Keratinocyte (primary cell): ENCODE data around the gene XG. TPM values are rescaled to one million over a fixed set of nuclear protein-coding genes. Genes with fewer than 3 reads are reported as not detected.

Source experiments
- DNase-seq: peaks from one replicate; pipeline ENCODE4 v3.0.0-alpha.2; 2011; ENCODE audit warnings: low read depth, missing footprints, low spot score
- FAIRE-seq: peaks from 2 replicates; lab custom pipeline; 2011; peaks lifted over from hg19 to GRCh38; lab: Jason Lieb, UNC
- H2AFZ ChIP-seq: 2 replicates; pipeline ENCODE4 v1.6.0; 2012; ENCODE audit warnings: low read length, control low read depth, inconsistent platforms; ENCODE audit not compliant: control insufficient read depth
- H3K27ac ChIP-seq: 2 replicates; pipeline ENCODE4 v1.5.1; 2011; ENCODE audit warnings: low read length; ENCODE audit not compliant: control insufficient read depth, insufficient read depth
- H3K27me3 ChIP-seq: 3 replicates; pipeline ENCODE4 v1.6.0; 2011; ENCODE audit warnings: low read length; ENCODE audit not compliant: control insufficient read depth, insufficient read depth; ENCODE audit errors: extremely low read depth
- H3K36me3 ChIP-seq, 2 experiments: 2 replicates in 1 of 2; 3 replicates in 1 of 2; pipeline ENCODE4 v1.5.1; 2011; ENCODE audit warnings: low read length in 2 of 2, mild to moderate bottlenecking in 1 of 2; ENCODE audit not compliant: control insufficient read depth in 2 of 2, insufficient read depth in 2 of 2; ENCODE audit errors: extremely low read depth in 1 of 2
- H3K4me1 ChIP-seq: 3 replicates; pipeline ENCODE4 v1.5.1; 2011; ENCODE audit warnings: low read length; ENCODE audit not compliant: control insufficient read depth, insufficient read depth; ENCODE audit errors: extremely low read depth
- H3K4me2 ChIP-seq: 3 replicates; pipeline ENCODE4 v1.6.0; 2011; ENCODE audit warnings: low read depth, low read length; ENCODE audit not compliant: control insufficient read depth, insufficient read depth; ENCODE audit errors: extremely low read depth
- H3K4me3 ChIP-seq, 3 experiments: fragments of 200-600 bp in 1 of 3; sonication (generic) in 1 of 3; 2 replicates in 2 of 3; 3 replicates in 1 of 3; pipeline ENCODE4 v1.5.1; 2011 to 2016; ENCODE audit warnings: low read length in 3 of 3, mild to moderate bottlenecking in 3 of 3, control low read depth in 2 of 3, inconsistent platforms in 1 of 3, low read depth in 1 of 3, mixed read lengths in 1 of 3, mixed run types in 1 of 3, moderate library complexity in 1 of 3; ENCODE audit not compliant: control insufficient read depth in 2 of 3, insufficient read depth in 2 of 3; ENCODE audit errors: extremely low read depth in 1 of 3
- H3K79me2 ChIP-seq: 2 replicates; pipeline ENCODE4 v1.6.0; 2012; ENCODE audit warnings: low read length; ENCODE audit not compliant: control insufficient read depth, insufficient read depth
- H3K9ac ChIP-seq: 3 replicates; pipeline ENCODE4 v1.6.0; 2011; ENCODE audit warnings: low read length; ENCODE audit not compliant: control insufficient read depth, insufficient read depth; ENCODE audit errors: extremely low read depth
- H3K9me1 ChIP-seq: 3 replicates; pipeline ENCODE4 v1.6.0; 2011; ENCODE audit warnings: low read length; ENCODE audit not compliant: control insufficient read depth, insufficient read depth; ENCODE audit errors: extremely low read depth
- H3K9me3 ChIP-seq: 2 replicates; pipeline ENCODE4 v1.5.1; 2012; ENCODE audit warnings: low read depth, low read length; ENCODE audit not compliant: control insufficient read depth
- H4K20me1 ChIP-seq: 3 replicates; pipeline ENCODE4 v1.6.0; 2011; ENCODE audit warnings: low read length; ENCODE audit not compliant: control insufficient read depth, insufficient read depth; ENCODE audit errors: extremely low read depth
- CTCF ChIP-seq, 3 experiments: IDR thresholded peaks in 1 of 3; conservative IDR thresholded peaks in 1 of 3; optimal IDR thresholded peaks in 1 of 3; 2 replicates in 2 of 3; 3 replicates in 1 of 3; pipeline versions ENCODE3 to v1.5.1; 2011; ENCODE audit warnings: low read length in 3 of 3, mild to moderate bottlenecking in 3 of 3, moderate library complexity in 2 of 3, control low read depth in 1 of 3, inconsistent platforms in 1 of 3; ENCODE audit not compliant: insufficient read depth in 2 of 3; ENCODE audit errors: extremely low read depth in 1 of 3
- EZH2 ChIP-seq: IDR thresholded peaks from one replicate; pipeline ENCODE4 v1.6.1; 2012; ENCODE audit warnings: inconsistent platforms, mild to moderate bottlenecking, low read length, moderate library complexity
- dilution Hi-C: fragments of 300-500 bp; cut with MboI; formaldehyde crosslinking; loops from one replicate; pipeline ENCODE4 v1.7.0; 2020; ENCODE audit warnings: low sequenced_read_pairs; ENCODE audit not compliant: extremely low pct_ligation_motif_present
- polyA plus RNA-seq, 5 experiments: library from polyadenylated mRNA; depleted of rRNA in 3 of 5; stranded (reverse) in 3 of 5; stranded (forward) in 1 of 5; unstranded in 1 of 5; fragments of >200 nt; gene quantifications; 1 replicate in 1 of 5; 2 replicates in 3 of 5; 3 replicates in 1 of 5; pipeline versions ENCODE4 v1.2.1 to v1.2.3, GENCODE V29; 2011 to 2012; ENCODE audit warnings: missing spikeins in 2 of 5, low read depth in 1 of 5, low replicate concordance in 1 of 5

Gene XG
- polyA plus RNA-seq, 1 donor (not counting 4 experiments of a cell fraction or from before 2014, with no cell fraction given) = 70.9 TPM

GRCh38 chrX:2862404-2862803, 110.6 kb downstream of the XG start:
- no peaks in the 10 kb centered on the region for H3K27me3 ChIP-seq
- H3K9me1 ChIP-seq = no peaks in the 10 kb centered on the region
- FAIRE-seq (no peak), DNase-seq (no peak)
- no peaks in the 10 kb centered on the region for H3K4me1 ChIP-seq
- no peak overlapping the region for H3K27ac ChIP-seq
- no peak overlapping the region for H3K9ac ChIP-seq
- no peaks in the 10 kb centered on the region for H4K20me1 ChIP-seq
- no peak for TF ChIP-seq CTCF (optimal IDR thresholded peaks at IDR 0.05 in 1 of 3, IDR thresholded peaks at IDR 0.05 in 1 of 3, conservative IDR thresholded peaks at IDR 0.05 in 1 of 3; ENCODE audit: extremely low read depth in 1 of 3, insufficient read depth in 2 of 3, low read length in 3 of 3)
- TF ChIP-seq EZH2 = no peak
- H3K79me2 ChIP-seq = no peaks in the 10 kb centered on the region
- no peak overlapping the region for H3K4me2 ChIP-seq
- no peak overlapping the region for H3K4me3 ChIP-seq
- H3K9me3 ChIP-seq = no peaks in the 10 kb centered on the region
- H3K36me3 ChIP-seq = no peaks in the 10 kb centered on the region
- dilution Hi-C loops = loop anchor here (25.0 kb wide), 1 partner anchor 175 kb away; the partner anchor contains the start of gene ARSF
- no peak overlapping the region for H2AFZ ChIP-seq

- H4K20me1 ChIP-seq = no peaks in the 10 kb centered on the region
- H3K9me1 ChIP-seq = no peaks in the 10 kb centered on the region
- H3K4me2 ChIP-seq = no peak overlapping the region
- no peak overlapping the region for H3K27ac ChIP-seq
- H3K27me3 ChIP-seq = no peaks in the 10 kb centered on the region
- H3K79me2 ChIP-seq = no peaks in the 10 kb centered on the region
- H3K4me1 ChIP-seq = no peaks in the 10 kb centered on the region
- peak; percentile 9 for FAIRE-seq
- DNase-seq = peak; percentile 1
- dilution Hi-C loops = loop anchor here (25.0 kb wide), 1 partner anchor 174 kb away; the partner anchor contains the start of gene ARSF
- TF ChIP-seq CTCF (optimal IDR thresholded peaks at IDR 0.05 in 1 of 3, IDR thresholded peaks at IDR 0.05 in 1 of 3, conservative IDR thresholded peaks at IDR 0.05 in 1 of 3; ENCODE audit: extremely low read depth in 1 of 3, insufficient read depth in 2 of 3, low read length in 3 of 3) (no peak), EZH2 (no peak)
- H3K36me3 ChIP-seq = no peaks in the 10 kb centered on the region
- no peak overlapping the region for H2AFZ ChIP-seq
- no peak overlapping the region for H3K9ac ChIP-seq
- no peaks in the 10 kb centered on the region for H3K9me3 ChIP-seq
- H3K4me3 ChIP-seq = no peak overlapping the region
These were observed 111.8 kb downstream of the XG start for GRCh38 chrX:2863646-2864045.

Other genes starting within 250 kb of the XG start
- 33.8 to 165 TPM (median 74.4 TPM) in 3 replicates for gene CD99, start 60.7 kb upstream of the XG start, polyA plus RNA-seq
- 0.05 to 0.08 TPM in 2 of 3 replicates, not detected in the other for gene GYG2, start 76.9 kb downstream of the XG start, polyA plus RNA-seq
- gene ARSD, start 177.3 kb downstream of the XG start, polyA plus RNA-seq = 7.9 to 9.9 TPM (median 8.1 TPM) in 3 replicates